CD4-positive, alpha-beta T cell treated with Interleukin-4 for 4 hours (primary cell): Measurements from ENCODE around the gene GSDME.

Experiments used
- DNase-seq: peaks from one replicate; pipeline ENCODE4 v3.0.0-alpha.2; 2020

Gene GSDME

GRCh38 chr7:24718977-24719491, 38.2 kb downstream of the GSDME start:
- no peak for DNase-seq

- no peak for DNase-seq
Measured at GRCh38 chr7:24718431-24718831, 38.8 kb downstream of the GSDME start.

- DNase-seq = no peak
Measured at GRCh38 chr7:24717694-24718320, 39.5 kb downstream of the GSDME start.

GRCh38 chr7:24717247-24717622, 40.0 kb downstream of the GSDME start:
- DNase-seq = no peak

GRCh38 chr7:24716480-24717246, 40.6 kb downstream of the GSDME start:
- DNase-seq = no peak

- no peak for DNase-seq
Measured at GRCh38 chr7:24715661-24716479, 41.4 kb downstream of the GSDME start.

GRCh38 chr7:24715171-24715570, 42.1 kb downstream of the GSDME start:
- no peak for DNase-seq

GRCh38 chr7:24714676-24715010, 42.6 kb downstream of the GSDME start:
- no peak for DNase-seq

- DNase-seq = no peak
Measured at GRCh38 chr7:24713850-24714675, 43.2 kb downstream of the GSDME start.

GRCh38 chr7:24713039-24713793, 44.0 kb downstream of the GSDME start:
- DNase-seq = no peak

- DNase-seq = no peak
Measured at GRCh38 chr7:24709585-24710360, 47.5 kb downstream of the GSDME start.

GRCh38 chr7:24709051-24709450, 48.2 kb downstream of the GSDME start:
- no peak for DNase-seq

GRCh38 chr7:24707988-24708615, 49.2 kb downstream of the GSDME start:
- no peak for DNase-seq

- DNase-seq = no peak
Measured at GRCh38 chr7:24706211-24707170, 50.8 kb downstream of the GSDME start.

GRCh38 chr7:24705461-24705954, 51.8 kb downstream of the GSDME start:
- DNase-seq = no peak

- no peak for DNase-seq
Measured at GRCh38 chr7:24704311-24704710, 53.0 kb downstream of the GSDME start.

GRCh38 chr7:24703296-24703695, 54.0 kb downstream of the GSDME start:
- no peak for DNase-seq

GRCh38 chr7:24702755-24703154, 54.5 kb downstream of the GSDME start:
- DNase-seq = no peak
